HG02870 (cell line): ENCODE data around the gene COL9A2.
"Not testable (repeated sequence)": the region's sequence is repeated elsewhere in the genome, so short reads cannot be mapped to it uniquely, and the experiment has no call there.

Experiments
- ATAC-seq: cut with Tn5 transposase; IDR thresholded peaks from one replicate; pipeline ENCODE4 v1.9.1; 2021; ENCODE audit warnings: mild to moderate bottlenecking, moderate library complexity; ENCODE audit not compliant: unreplicated experiment

COL9A2 gene

GRCh38 chr1:40316595-40317393, at the start of gene COL9A2:
TSS of gene COL9A2 (minus strand) at chr1:40317286. CDS start at chr1:40317197, 89 bp downstream.
- no peak for ATAC-seq

GRCh38 chr1:40363721-40364120, 46.6 kb upstream of the COL9A2 start:
- ATAC-seq, result peak; percentile 96

- ATAC-seq, result no peak
Observed at GRCh38 chr1:40362699-40363098, 45.6 kb upstream of the COL9A2 start.

GRCh38 chr1:40362199-40362598, 45.1 kb upstream of the COL9A2 start:
- ATAC-seq, result no peak

GRCh38 chr1:40361637-40362036, 44.6 kb upstream of the COL9A2 start:
- no peak for ATAC-seq

GRCh38 chr1:40361201-40361600, 44.1 kb upstream of the COL9A2 start:
- no peak for ATAC-seq

GRCh38 chr1:40360631-40361030, 43.5 kb upstream of the COL9A2 start:
- ATAC-seq, result no peak

GRCh38 chr1:40357625-40358024, 40.5 kb upstream of the COL9A2 start:
- ATAC-seq, result no peak

- no peak for ATAC-seq
Observed at GRCh38 chr1:40353082-40353481, 36.0 kb upstream of the COL9A2 start.

- ATAC-seq, result no peak
Observed at GRCh38 chr1:40352126-40352525, 35.0 kb upstream of the COL9A2 start.

GRCh38 chr1:40351124-40351523, 34.0 kb upstream of the COL9A2 start:
- no peak for ATAC-seq

GRCh38 chr1:40350391-40350790, 33.3 kb upstream of the COL9A2 start:
- ATAC-seq, result no peak

GRCh38 chr1:40344597-40344996, 27.5 kb upstream of the COL9A2 start:
- no peak for ATAC-seq

GRCh38 chr1:40342381-40342717, 25.3 kb upstream of the COL9A2 start:
- ATAC-seq, result not testable (repeated sequence)

GRCh38 chr1:40341491-40342380, 24.6 kb upstream of the COL9A2 start:
- ATAC-seq, result no peak

GRCh38 chr1:40339420-40340323, 22.6 kb upstream of the COL9A2 start:
- no peak for ATAC-seq

- no peak for ATAC-seq
Observed at GRCh38 chr1:40338745-40339419, 21.8 kb upstream of the COL9A2 start.

GRCh38 chr1:40337443-40337842, 20.4 kb upstream of the COL9A2 start:
- no peak for ATAC-seq

- ATAC-seq, result no peak
Observed at GRCh38 chr1:40332695-40333094, 15.6 kb upstream of the COL9A2 start.

GRCh38 chr1:40331403-40331802, 14.3 kb upstream of the COL9A2 start:
- ATAC-seq, result not testable (repeated sequence)
